HG03354 (cell line): ENCODE measurements around the gene ADGRG4.
"Not testable (repeated sequence)": the region's sequence is repeated elsewhere in the genome, so short reads cannot be mapped to it uniquely, and the experiment has no call there.

Experiments
- ATAC-seq: cut with Tn5 transposase; IDR thresholded peaks from one replicate; pipeline ENCODE4 v1.9.1; 2021; ENCODE audit warnings: mild to moderate bottlenecking; ENCODE audit not compliant: unreplicated experiment, poor library complexity, severe bottlenecking

Gene ADGRG4

DNA sequence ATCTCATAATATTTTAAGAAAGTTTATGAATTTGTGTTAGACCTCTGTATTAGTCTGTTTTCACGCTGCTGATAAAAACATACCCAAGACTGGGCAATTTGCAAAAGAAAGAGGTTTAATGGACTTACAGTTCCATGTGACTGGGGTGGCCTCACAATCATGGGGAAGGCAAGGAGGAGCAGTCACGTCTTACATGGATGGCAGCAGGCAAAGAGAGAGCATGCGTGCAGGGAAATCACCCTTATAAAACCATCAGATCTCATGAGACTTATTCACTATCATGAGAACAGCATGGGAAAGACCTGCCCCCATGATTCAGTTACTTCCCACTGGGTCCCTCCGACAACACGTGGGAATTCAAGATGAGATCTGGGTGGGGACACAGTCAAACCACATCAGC lies 14.4 kb upstream of the ADGRG4 start:
- ATAC-seq, result not testable (repeated sequence)

DNA sequence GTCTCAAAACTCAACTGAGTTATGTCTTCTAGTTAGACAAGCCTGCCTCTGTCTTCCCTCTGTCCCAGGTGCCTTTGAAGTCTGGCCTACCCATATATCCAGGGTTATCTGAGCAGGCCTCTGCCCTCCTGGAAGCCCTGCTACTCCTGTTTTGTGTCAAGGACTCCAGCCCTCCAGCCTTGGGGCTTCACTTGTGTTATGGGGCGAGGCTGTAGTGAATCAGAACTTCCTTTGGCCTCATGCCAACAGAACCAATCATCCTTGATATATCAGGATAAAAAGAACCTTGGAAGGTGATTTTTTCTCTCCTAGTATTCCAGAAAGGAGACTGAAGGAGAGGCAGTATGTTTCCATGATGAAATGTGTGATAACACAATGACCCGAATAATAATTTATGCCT lies 8.9 kb upstream of the ADGRG4 start:
- no peak for ATAC-seq

DNA sequence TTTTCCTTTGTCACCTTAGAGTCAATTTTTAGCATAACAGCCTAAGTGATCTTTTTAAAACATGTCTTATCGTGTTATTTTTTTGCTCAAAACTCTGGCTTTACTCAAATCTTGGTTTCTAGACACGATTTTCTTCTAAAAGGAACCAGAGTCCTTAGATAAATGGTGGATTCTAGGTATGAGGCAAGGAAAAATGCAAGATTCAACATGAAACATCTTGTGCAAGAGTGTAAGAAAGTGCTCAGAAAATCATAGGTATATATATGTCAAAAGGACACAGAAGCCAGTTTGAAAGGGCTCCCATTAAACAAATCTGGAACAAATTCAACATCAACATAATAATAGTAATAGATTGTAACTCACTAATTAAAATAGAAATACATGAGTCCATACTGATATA lies 8.1 kb upstream of the ADGRG4 start:
- no peak for ATAC-seq

DNA sequence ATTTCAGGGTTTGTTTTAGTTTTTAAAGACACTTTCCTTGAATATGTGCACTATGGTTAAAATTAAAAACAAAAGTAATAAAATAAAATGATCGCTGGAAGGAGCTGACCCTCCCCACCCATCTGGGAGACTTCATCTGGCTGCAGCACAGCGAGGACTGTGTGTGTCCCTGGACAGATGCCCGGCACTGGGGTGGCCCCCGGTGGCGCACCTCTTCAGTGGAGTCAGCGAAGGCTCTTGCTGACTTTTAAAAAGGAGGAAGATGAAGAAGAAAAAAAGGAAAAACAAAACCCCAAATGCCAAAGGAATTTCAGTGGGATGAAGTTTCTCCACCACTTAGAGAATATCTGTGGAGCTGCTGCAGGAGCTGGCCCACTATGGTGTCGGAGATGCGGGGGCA lies 5.4 kb upstream of the ADGRG4 start:
- no peak for ATAC-seq

DNA sequence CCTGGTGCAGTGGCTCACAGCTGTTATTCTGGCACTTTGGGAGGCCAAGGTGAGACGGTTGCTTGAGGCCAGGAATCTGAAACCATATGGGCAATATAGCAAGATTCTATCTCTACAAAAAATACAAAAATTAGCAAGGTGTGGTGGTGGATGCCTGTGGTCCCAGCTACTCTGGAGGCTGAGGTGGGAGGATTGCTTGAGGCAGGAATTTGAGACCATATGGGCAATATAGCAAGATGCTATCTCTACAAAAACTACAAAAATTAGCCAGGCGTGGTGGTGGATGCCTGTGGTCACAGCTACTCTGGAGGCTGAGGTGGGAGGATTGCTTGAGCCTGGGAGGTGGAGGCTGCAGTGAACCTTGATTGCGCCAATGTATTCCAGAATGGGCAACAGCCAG lies 2.3 kb downstream of the ADGRG4 start:
- no peak for ATAC-seq

DNA sequence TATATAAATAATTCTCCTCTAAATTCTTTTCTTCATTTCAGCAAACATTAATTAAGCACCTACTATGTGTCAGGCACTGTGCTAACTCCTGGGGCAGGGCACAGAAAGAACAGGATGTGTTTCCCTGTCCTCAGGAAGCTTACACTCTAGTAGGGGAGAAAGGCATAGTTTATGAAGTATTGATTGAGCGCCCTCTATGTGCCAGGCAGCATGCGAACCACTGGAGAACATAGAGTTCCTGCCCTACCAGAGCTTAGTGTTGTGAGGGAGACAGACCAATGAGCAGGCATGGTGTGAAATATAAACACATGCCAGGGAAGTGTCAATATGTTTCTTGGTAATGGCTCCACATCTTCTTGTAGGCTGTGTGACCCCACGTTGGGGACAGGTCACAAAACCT lies 3.7 kb downstream of the ADGRG4 start:
- ATAC-seq, result no peak

DNA sequence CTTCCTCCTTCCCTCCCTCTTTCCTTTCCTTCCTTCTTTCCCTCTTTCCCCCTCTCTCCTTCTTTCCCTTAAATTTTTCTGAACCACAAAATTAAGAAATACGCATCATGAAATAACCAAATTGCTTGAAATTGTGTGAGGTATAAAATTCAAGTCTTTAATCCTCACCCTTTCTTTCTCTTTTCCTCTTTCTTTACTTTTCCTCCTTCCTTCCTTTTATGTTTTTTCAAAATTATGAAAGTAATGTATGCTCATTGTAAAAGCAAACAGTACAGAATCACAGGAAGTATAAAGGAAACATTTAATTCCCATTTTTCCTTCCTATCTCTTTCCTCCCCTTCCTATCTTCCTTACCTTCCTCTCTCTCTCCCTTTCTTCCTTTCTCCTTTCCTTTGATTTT lies 5.4 kb downstream of the ADGRG4 start:
- no peak for ATAC-seq

DNA sequence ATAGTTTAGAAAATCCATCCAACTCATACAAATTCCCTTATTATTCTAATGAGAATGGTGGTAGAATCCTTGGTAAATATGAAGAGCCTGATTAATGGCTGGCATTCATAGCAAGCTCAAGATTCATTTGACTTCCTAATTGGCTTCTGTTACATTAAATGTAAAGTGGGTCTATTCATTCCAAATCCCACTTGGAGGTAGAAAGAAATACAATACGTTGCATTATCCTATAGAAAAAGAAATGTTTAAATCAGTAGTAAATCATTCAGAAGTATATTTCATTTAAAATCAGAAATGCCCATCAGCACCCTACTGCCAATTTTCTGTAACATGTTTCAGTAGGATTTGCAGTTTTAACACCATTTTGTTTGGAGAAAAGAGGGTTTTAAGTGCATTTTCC lies 6.7 kb downstream of the ADGRG4 start:
- no peak for ATAC-seq

DNA sequence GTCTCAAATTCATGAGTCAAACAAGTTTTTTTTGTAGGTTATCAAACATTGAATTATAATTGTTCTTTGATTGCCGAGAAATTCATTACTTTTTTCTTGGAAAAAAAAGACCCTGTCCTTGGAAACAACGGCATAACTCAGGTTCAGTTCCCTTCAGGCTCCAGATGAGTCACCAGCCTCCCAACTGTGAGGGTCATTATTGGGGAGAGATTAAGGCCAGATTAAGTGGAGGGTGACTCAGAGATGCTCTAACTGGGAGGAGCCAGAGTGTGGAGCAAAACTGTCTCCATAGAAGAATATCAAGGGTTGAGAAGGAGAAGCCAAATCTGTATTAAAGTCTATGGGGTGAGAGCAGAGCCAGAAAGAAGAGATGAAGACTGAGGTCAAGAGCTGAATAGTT lies 9.6 kb downstream of the ADGRG4 start:
- no peak for ATAC-seq

DNA sequence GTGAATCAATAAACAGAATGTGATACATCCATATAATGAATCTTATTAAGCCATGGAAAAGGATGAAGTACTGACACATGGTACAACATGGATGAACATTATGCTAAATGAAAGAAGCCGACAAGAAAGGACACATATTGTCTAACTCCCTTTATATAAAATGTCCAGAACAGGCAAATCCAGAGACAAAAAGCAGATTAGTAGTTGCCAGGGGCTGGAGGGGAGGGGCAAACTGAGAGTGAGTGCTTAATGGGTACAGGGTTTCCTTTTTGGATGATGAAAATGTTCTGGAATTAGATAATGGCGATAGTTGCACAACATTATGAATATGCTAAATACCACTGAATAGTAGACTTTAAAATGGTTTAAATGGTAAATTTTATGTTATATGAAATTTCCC lies 17.4 kb downstream of the ADGRG4 start:
- ATAC-seq, result no peak

DNA sequence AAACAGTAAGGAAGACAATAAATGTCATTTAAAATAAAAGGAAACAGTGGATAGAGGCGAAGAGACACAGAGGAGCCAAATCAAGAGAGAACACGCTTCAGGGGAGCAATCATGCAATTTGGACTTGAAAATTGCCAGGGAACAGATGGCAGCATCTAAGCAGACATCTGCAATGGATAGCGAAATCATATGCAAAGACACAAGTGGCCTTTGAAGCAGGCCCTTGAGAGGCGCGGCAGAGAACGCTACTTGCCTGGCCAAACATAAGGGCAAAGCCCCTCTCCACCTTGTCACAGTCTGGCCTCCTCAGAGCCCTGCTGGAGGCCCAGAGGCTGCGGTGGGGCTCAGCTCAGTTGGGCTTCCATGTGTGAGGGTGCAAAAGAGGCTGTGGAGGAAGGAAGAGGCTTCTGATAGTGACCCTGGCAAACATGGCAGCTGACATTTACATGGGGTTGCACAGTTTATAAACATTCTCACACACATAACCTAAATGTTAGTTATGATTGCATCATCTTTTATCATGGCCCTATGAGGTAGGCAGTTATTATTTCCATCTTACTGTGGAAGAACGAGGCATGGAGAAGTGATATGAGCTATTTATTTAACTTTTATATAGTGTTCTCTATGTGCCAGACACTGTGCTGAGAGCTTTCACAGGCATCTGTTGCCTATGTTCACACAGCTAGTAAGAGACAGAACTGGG lies 18.3 kb downstream of the ADGRG4 start:
- no peak for ATAC-seq

DNA sequence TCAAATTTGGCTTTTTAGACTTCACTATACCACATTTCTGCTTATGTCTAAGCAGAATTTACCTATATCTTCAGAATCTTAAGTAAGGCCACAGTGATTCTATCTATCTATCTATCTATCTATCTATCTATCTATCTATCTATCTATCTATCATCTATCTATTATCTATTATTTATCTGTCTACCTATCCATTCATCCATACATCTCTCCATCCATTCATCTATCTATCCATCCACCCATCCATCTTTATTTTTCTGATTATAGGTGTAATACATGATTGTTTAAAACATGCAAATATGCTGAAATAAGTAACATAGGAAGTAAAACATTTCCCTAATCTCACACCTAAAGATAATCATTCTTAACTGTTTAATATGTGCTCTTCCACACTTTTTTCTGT lies 18.8 kb downstream of the ADGRG4 start:
- no peak for ATAC-seq

DNA sequence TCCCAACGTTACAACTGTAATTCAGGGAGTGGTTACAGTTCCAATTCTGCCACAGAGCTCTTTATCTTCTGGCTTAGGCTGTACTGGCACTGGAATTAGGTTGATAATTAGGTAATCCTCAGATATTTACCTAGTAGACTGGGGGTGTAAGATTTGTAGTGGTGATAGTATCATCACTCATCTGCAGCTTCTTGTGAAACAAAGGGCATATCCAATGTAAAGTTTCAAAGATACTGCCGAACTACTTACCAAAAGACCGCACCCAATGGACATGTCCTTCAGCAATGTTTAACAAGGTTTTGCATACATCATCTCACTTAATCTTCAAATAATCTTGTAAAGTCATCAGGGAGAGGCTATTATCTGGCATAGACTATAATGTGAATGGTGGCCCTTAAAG lies 20.8 kb downstream of the ADGRG4 start:
- no peak for ATAC-seq

DNA sequence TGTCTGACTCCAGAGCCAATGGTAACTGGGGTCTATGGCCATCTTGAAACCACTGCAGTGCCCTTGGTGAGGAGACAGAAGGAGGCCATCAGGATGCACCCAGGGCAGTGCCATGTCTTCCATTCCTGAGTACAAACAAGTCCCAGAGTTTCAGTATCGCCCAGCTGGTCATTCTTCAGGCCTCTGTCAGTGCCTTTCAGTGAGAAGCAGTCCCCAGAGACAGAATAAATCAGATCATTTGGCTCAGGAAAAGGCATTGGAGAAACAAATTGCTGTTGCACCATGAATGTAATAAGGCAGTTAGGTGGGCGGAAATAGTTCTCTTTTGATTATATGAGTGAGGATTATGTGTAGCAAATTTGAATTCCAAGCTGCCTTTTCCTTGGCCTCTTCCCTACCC lies 21.3 kb downstream of the ADGRG4 start:
- ATAC-seq, result no peak

DNA sequence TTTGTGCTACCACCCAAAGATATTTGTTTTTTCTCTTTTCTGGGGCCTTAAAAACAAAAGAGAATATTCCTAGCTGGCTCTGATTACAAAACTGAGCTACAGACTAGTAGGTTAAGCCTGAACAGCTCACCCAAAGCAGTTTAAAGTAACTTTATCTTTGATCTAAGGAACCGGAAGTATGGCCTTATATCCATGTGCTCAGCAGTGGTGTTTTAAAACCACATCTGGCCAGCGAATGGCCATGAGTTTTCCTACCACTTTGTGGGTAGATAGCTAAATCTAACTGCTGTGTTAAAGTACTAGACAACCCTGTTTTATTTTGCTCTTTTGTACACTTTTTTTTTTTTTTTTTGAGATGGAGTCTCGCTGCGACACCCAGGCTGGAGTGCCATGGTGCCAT lies 24.6 kb downstream of the ADGRG4 start:
- no peak for ATAC-seq

DNA sequence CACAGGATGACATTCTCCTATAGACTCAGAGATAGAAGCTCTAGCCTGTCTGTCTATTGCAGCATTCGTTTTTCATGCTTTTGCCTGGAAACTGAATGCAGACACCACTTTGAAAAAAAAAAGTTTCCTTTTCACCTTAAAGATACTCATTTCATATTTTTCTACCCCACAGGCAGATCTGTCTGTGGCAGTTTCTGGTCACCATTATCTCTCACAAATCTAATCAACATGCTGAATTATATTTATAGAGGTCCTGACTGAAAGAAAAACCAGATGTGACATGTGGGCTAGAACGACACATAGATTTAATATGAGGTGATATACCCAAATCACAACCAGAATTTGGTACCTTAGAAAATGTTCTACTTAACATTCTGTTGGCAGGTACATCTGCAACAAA lies 28.2 kb downstream of the ADGRG4 start:
- no peak for ATAC-seq

DNA sequence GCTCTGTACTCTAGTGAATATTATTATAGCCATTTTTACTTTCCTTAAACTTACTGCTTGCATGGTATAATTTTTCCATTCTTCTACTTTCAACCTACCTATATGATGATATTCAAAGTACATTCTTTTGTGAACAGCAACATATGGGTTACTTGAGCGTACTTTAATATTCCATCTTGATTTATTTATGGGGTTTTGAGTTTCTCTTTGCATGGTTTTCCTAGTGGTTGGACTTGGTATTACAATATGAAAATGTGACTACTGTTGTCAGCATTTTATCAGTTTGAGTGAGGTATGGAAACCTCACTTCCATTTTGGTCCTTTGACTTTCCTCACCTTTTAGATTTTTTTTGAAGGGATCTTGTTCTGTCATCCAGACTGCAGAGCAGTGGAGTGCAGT lies 35.9 kb downstream of the ADGRG4 start:
- no peak for ATAC-seq

DNA sequence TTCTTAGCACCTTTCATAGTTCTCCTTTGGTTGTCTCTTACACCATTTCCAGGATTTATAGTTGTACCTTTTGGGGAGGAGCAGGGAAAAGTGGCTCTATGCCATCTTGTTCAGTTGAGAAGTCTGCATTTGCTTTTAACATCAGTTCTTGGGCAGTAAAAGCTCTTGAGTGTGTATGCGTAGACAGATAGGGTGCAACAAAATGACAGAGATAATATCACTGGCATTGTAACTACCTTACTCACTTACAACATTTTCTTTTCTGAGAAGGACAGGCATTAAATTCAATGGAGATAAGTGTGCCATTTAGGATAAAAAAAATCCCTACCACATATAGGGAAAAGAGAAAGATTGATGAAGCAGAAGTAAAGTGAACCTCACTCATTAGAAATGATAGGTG lies 38.9 kb downstream of the ADGRG4 start:
- no peak for ATAC-seq

DNA sequence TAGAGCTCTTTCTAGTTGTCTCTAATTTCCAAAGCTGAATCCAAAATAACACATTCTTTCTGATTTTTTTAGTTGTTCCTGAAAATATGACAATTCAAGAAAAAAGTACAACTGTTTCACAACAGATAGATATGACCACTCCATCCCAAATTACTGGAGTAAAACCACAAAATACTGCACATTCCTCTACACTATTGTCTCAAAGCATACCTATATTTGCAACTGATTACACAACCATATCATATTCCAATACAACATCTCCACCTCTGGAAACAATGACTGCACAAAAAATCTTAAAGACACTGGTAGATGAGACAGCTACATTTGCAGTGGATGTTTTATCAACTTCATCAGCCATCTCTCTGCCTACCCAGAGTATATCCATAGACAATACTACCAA lies 43.6 kb downstream of the ADGRG4 start:
- no peak for ATAC-seq

DNA sequence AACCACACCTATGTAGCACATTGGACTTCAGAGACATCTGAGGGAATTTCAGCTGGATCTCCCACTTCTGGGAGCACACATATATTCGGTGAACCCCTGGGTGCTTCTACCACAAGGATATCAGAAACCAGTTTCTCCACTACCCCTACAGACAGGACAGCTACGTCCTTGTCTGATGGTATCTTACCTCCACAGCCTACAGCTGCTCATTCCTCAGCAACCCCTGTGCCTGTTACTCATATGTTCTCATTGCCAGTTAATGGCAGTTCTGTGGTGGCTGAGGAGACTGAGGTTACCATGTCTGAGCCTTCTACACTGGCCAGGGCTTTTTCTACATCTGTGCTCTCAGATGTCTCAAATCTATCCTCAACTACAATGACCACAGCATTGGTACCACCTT lies 45.7 kb downstream of the ADGRG4 start:
- ATAC-seq, result no peak

DNA sequence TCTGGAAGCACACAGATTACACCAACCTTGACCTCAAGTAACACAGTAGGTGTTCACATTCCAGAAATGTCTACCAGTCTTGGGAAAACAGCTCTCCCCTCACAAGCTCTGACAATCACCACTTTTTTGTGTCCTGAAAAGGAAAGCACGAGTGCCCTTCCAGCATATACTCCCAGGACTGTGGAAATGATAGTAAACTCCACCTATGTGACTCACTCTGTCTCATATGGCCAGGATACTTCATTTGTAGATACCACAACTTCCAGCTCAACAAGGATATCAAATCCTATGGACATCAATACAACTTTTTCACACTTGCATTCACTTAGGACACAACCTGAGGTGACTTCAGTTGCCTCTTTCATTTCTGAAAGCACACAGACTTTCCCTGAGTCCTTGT lies 46.9 kb downstream of the ADGRG4 start:
- ATAC-seq, result no peak

DNA sequence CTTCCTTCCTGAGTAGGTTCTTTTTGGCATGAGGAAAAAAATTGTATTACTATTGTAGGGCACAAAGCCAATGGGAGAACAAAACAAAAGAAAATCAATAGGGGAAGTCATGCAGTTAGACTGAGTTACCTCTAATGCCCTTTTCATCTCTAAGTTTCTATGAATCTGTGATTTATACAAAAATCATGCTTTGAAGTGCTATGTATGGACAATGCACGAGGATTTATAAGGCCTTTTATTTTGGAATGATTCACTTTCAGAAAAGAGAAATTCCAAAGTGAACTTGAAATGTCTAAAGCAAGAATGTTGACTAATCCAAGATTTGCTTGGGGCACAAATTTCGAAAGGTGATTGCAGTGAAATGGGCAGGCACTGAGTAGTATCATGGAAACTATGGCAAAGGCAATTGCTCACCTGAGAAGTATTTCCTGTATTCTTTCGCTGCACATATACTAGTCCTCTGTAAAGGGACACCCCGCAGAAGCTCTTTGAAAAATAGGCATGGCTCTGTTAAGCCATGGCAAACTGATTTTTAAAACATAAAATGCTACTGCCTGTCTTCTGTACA lies 52.8 kb downstream of the ADGRG4 start:
- ATAC-seq, result no peak
